Neutrophil (primary cell): Measurements from ENCODE around the gene MTCL1.

ENCODE experiments used
- H3K27ac ChIP-seq: fragments of 200-600 bp; sonication (generic); 2 replicates; pipeline ENCODE4 v1.5.1; 2016; ENCODE audit warnings: mild to moderate bottlenecking, moderate library complexity
- H3K27me3 ChIP-seq: fragments of 200-600 bp; sonication (generic); 2 replicates; pipeline ENCODE4 v1.6.0; 2016; ENCODE audit warnings: mild to moderate bottlenecking
- H3K36me3 ChIP-seq: fragments of 200-600 bp; sonication (generic); 2 replicates; pipeline ENCODE4 v1.5.1; 2017
- H3K4me1 ChIP-seq, 2 experiments: fragments of 200-600 bp in 1 of 2; sonication (generic) in 1 of 2; 1 replicate in 1 of 2; 2 replicates in 1 of 2; pipeline versions ENCODE4 v1.5.1 to v1.6.1; 2013 to 2016; ENCODE audit warnings: low read depth in 1 of 2, low read length in 1 of 2, mild to moderate bottlenecking in 1 of 2, moderate library complexity in 1 of 2; ENCODE audit not compliant: control insufficient read depth in 1 of 2, insufficient read depth in 1 of 2
- H3K4me3 ChIP-seq, 2 experiments: fragments of 200-600 bp in 1 of 2; sonication (generic) in 1 of 2; 1 replicate in 1 of 2; 2 replicates in 1 of 2; pipeline ENCODE4 v1.5.1; 2013 to 2016; ENCODE audit warnings: low read depth in 1 of 2, low read length in 1 of 2, mild to moderate bottlenecking in 1 of 2, moderate library complexity in 1 of 2
- H3K9me3 ChIP-seq: fragments of 200-600 bp; sonication (generic); 2 replicates; pipeline ENCODE4 v1.5.1; 2016
- TF ChIP-seq, protein P1 (sequence below): fragments of 200-600 bp; sonication (generic); IDR thresholded peaks from 2 replicates; pipeline ENCODE4 v1.5.1; 2016; ENCODE audit warnings: antibody characterized with exemption

The MTCL1 gene

DNA sequence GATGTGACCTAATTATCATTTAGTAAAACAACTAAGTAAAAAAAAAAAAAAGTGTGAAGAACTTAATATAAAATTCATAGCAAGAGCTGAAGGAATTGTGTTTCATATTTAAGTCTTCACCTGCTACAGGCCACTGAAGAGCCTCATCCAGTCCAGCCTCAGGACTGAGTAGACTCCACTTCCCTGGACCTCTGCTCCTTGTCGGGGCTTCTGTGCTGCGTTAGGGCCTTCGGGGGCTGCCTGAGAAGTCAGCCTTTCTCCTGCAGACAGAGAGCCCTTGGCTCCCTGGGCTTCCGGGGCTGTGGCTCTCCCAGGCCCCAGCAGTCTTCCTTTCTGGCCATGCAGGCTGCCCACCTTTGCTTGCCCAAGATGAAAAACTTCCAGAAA lies 95.5 kb downstream of the MTCL1 start:
- Histone ChIP-seq H3K27me3 (peaks cover 9% of the 10 kb centered on the region), H3K9me3 (no peaks in the 10 kb centered on the region), H3K4me1 (peaks cover 0 to 3% of the 10 kb centered on the region in 2 experiments), H3K36me3 (no peaks in the 10 kb centered on the region), H3K4me3 (no peak overlapping the region), H3K27ac (no peak overlapping the region)
- TF ChIP-seq, protein P1, sequence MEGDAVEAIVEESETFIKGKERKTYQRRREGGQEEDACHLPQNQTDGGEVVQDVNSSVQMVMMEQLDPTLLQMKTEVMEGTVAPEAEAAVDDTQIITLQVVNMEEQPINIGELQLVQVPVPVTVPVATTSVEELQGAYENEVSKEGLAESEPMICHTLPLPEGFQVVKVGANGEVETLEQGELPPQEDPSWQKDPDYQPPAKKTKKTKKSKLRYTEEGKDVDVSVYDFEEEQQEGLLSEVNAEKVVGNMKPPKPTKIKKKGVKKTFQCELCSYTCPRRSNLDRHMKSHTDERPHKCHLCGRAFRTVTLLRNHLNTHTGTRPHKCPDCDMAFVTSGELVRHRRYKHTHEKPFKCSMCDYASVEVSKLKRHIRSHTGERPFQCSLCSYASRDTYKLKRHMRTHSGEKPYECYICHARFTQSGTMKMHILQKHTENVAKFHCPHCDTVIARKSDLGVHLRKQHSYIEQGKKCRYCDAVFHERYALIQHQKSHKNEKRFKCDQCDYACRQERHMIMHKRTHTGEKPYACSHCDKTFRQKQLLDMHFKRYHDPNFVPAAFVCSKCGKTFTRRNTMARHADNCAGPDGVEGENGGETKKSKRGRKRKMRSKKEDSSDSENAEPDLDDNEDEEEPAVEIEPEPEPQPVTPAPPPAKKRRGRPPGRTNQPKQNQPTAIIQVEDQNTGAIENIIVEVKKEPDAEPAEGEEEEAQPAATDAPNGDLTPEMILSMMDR, result no peak

DNA sequence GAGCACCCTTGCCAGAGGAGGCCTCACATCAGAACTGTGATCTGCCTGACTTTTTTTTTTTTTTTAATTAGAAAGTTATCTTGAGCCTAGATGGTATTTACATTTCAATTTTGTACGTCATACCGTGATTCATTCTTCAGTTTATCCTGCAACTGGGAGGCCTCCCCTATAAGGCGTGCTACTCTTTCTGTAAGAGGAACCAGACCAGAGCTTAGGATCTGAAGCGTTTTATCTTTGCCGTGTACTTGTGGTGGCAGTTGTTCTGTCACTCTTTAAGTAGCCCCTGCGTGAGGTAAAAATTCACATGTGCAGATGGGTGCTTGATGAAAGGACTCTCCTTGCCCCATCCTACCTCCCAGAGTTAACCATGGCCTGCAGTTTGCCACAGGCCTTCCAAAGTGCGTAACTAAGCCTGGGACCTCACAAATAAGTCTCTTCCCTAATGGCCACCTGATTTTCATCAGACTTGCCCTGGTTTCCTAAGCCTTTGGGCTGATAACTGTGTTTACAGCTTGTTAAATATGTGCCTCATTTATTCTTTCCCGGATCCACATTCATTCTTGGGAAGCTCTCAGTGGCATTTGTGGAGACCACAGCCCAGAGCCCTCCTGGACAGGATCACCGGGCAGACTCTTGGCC lies 96.0 kb downstream of the MTCL1 start:
- H3K4me1 ChIP-seq, result no peaks in the 10 kb centered on the region
- no peak overlapping the region for H3K27ac ChIP-seq
- TF ChIP-seq, protein P1, result no peak
- H3K36me3 ChIP-seq, result no peaks in the 10 kb centered on the region
- H3K4me3 ChIP-seq, result no peak overlapping the region
- H3K9me3 ChIP-seq, result no peaks in the 10 kb centered on the region
- H3K27me3 ChIP-seq, result peaks cover 4% of the 10 kb centered on the region

DNA sequence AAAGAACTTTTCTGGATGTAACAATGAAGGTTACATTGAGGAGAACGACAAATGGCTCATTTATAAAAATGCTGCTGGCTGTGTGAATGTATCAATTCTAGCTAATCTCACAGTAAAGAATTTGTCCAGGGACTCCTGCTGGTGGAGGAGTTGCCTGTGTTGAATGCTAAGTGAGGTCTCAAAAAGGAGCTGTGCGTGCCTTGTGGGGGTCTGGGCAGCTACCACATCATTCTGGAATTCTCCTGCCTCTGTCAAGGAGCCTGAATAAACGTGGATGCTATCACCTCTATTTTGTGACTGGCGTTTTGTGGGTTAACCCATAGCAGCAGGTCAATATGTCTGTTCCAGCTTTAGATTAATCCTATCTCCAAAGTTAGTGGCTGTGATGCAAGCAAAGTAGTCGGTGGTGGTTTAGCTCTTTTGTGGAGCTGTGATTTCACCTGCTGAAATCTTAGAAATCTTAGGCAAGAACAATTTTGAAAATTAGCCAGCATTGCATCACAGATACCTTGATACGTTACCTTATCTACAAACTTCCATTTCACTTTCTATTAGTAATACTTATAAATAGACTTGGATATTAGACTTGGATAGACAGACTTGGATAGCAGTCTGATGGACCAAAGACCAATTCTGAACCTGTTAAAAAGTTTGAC lies 96.8 kb downstream of the MTCL1 start:
- Histone ChIP-seq H3K9me3 (no peaks in the 10 kb centered on the region), H3K36me3 (no peaks in the 10 kb centered on the region), H3K4me3 (no peak overlapping the region), H3K27ac (no peak overlapping the region), H3K4me1 (no peaks in the 10 kb centered on the region), H3K27me3 (no peaks in the 10 kb centered on the region)
- TF ChIP-seq, protein P1, result no peak

DNA sequence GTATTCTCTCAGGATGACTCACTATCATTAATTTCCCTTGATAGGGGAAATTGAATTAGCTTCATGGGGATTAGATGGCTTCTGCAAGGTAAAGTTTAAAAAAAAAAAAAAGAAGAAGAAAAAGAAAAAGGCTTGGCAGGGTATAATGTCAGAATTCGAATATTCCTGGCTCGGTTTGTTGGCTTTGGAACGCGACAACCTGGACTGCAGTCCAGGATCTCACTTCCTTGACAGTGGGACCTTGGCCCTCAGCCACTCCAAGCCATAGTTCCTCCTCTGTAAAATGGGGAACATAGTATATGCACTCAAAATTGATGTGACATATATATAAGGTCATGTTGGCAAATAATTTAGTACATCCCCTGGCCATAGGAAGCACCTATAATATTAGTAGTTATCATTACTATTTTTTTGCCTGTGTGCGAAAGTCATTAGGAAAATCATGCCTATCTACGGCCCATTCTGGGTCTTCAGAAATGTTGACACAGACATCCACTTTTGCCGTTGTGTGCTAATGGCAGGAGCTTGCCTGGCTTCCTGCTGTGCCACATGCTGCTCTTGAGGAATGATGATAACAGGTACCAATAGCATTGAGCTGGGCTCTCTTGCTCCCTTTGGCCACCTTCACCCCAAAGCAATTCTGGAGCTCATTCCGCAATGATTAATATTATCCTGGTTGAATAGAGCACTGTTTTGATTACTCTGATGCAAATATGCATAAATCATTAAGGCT lies 97.9 kb downstream of the MTCL1 start:
- H3K4me1 ChIP-seq, result no peaks in the 10 kb centered on the region
- no peak overlapping the region for H3K27ac ChIP-seq
- H3K4me3 ChIP-seq, result no peak overlapping the region
- no peaks in the 10 kb centered on the region for H3K9me3 ChIP-seq
- H3K27me3 ChIP-seq, result no peaks in the 10 kb centered on the region
- no peaks in the 10 kb centered on the region for H3K36me3 ChIP-seq
- TF ChIP-seq, protein P1, result no peak

DNA sequence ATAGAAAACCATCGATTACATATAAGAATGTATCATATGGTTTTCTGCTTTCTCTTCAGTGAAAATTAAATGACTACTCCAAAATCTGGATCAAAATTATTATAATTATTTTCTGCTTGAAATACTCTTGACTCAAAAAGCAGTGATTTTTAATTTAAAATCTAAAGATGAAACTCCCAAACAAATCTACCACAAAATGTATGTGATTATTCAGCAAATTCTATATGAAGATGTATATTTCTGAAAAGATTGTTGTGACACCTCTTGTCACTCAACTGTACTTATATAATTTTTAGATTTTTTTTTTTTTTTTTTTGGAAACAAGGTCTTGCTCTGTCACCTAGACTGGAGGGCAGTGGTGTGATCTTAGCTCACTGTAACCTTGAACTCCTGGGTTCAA lies 98.6 kb downstream of the MTCL1 start:
- Histone ChIP-seq H3K9me3 (no peaks in the 10 kb centered on the region), H3K4me1 (no peaks in the 10 kb centered on the region), H3K4me3 (no peak overlapping the region), H3K27ac (no peak overlapping the region), H3K27me3 (no peaks in the 10 kb centered on the region), H3K36me3 (no peaks in the 10 kb centered on the region)
- TF ChIP-seq, protein P1, result no peak
